K562 (cell line): Measurements from ENCODE around the gene TEX51. TPM values are rescaled to one million over a fixed set of nuclear protein-coding genes. Genes with fewer than 3 reads are reported as not detected.

Experiments
- ATAC-seq: fragments of 200-7000 bp; cut with Tn5 transposase; 3 replicates; pipeline ENCODE4 v1.9.1; 2020; ENCODE audit warnings: moderate library complexity
- BruUV-seq: library from RNA; stranded (reverse); fragments of 400-500 nt; replicated peaks from 2 replicates; lab custom pipeline; 2021; lab: Mats Ljungman, UMichigan
- CTCF ChIA-PET: fragments of 300-600 bp; formaldehyde crosslinking; extraction: SDS; loops from one replicate; lab custom pipeline; 2021; ENCODE audit warnings: low intra/inter-chr PET ratio; lab: Yijun Ruan, JAX
- POLR2A ChIA-PET: fragments of 300-600, 350-650 bp; sonication (Branson Sonifier 250); formaldehyde crosslinking; extraction: SDS; loops from one replicate; lab custom pipeline; 2021; ENCODE audit warnings: antibody characterized with exemption, inconsistent platforms; lab: Yijun Ruan, JAX
- DNase-seq, 4 experiments: peaks; one replicate each; pipeline versions ENCODE4 v3.0.0 to v3.0.0-alpha.2; 2011 to 2018; ENCODE audit warnings: low spot score in 3 of 4, mixed read lengths in 3 of 4; ENCODE audit errors: extremely low read depth in 1 of 4
- FAIRE-seq: peaks from 2 replicates; lab custom pipeline; 2011; peaks lifted over from hg19 to GRCh38; lab: Jason Lieb, UNC
- H2AFZ ChIP-seq: 2 replicates; pipeline ENCODE4 v1.6.0; 2011; ENCODE audit warnings: low read depth, low read length, control low read depth, inconsistent platforms
- H3K27ac ChIP-seq: fragments of 200-600 bp; 3 replicates; pipeline ENCODE4 v1.8.0; 2011; ENCODE audit warnings: low read depth, mild to moderate bottlenecking, control low read depth, inconsistent platforms, low read length, moderate library complexity, mixed read lengths; ENCODE audit errors: extremely low read depth
- H3K27me3 ChIP-seq, 2 experiments: fragments of 300-600 bp in 1 of 2; 2 replicates in 1 of 2; 3 replicates in 1 of 2; pipeline versions ENCODE4 v1.6.0 to v1.8.0; 2011; ENCODE audit warnings: inconsistent platforms in 2 of 2, low read length in 2 of 2, mild to moderate bottlenecking in 1 of 2, mixed read lengths in 1 of 2, moderate library complexity in 1 of 2; ENCODE audit not compliant: control insufficient read depth in 2 of 2, insufficient read depth in 2 of 2
- H3K36me3 ChIP-seq: fragments of 300-600 bp; 3 replicates; pipeline ENCODE4 v1.8.0; 2011; ENCODE audit warnings: mild to moderate bottlenecking, low read length, inconsistent platforms; ENCODE audit not compliant: control insufficient read depth, insufficient read depth
- H3K4me1 ChIP-seq, 2 experiments: fragments of 200-600 bp in 1 of 2; replicated peaks in 1 of 2; 2 replicates in 1 of 2; 3 replicates in 1 of 2; pipeline versions ENCODE4 v1.5.1 to v1.8.0; 2011; ENCODE audit warnings: inconsistent platforms in 2 of 2, low read length in 2 of 2, mild to moderate bottlenecking in 1 of 2, mixed read lengths in 1 of 2, moderate library complexity in 1 of 2; ENCODE audit not compliant: control insufficient read depth in 2 of 2, insufficient read depth in 2 of 2
- H3K4me2 ChIP-seq: 2 replicates; pipeline ENCODE4 v1.6.1; 2011; ENCODE audit warnings: low read length, control low read depth, inconsistent platforms, mixed read lengths; ENCODE audit not compliant: insufficient read depth
- H3K4me3 ChIP-seq: fragments of 200-600 bp; sonication (generic), shearing (Covaris generic); 2 replicates; pipeline ENCODE4 v1.5.1; 2016; ENCODE audit warnings: control low read depth, inconsistent platforms
- H3K79me2 ChIP-seq: fragments of 200-600 bp; 3 replicates; pipeline ENCODE4 v1.8.0; 2011; ENCODE audit warnings: low read length, inconsistent platforms; ENCODE audit not compliant: control insufficient read depth, insufficient read depth
- H3K9ac ChIP-seq, 2 experiments: 2 replicates each; pipeline versions ENCODE4 v1.6.0 to v1.6.1; 2011; ENCODE audit warnings: low read depth in 2 of 2, low read length in 2 of 2, control low read depth in 1 of 2, inconsistent platforms in 1 of 2, mild to moderate bottlenecking in 1 of 2, mixed read lengths in 1 of 2; ENCODE audit not compliant: insufficient read depth in 1 of 2
- H3K9me1 ChIP-seq: one replicate; pipeline ENCODE4 v1.6.0; 2011; ENCODE audit warnings: inconsistent platforms, mild to moderate bottlenecking, low read length, moderate library complexity; ENCODE audit not compliant: control insufficient read depth, insufficient read depth
- H3K9me3 ChIP-seq: replicated peaks from 2 replicates; pipeline ENCODE4 v1.5.1; 2011; ENCODE audit warnings: low read depth, low read length, inconsistent platforms; ENCODE audit not compliant: control insufficient read depth, insufficient read depth
- H4K20me1 ChIP-seq: replicated peaks from 2 replicates; pipeline ENCODE4 v1.6.1; 2011; ENCODE audit warnings: low read length, inconsistent platforms, mixed read lengths; ENCODE audit not compliant: control insufficient read depth, insufficient read depth
- CEBPZ ChIP-seq: fragments of 150-350 bp; IDR thresholded peaks from 2 replicates; pipeline ENCODE4 v1.6.1; 2014; ENCODE audit warnings: low read depth, mild to moderate bottlenecking, low read length, borderline replicate concordance
- E2F3 ChIP-seq: fragments of 250-450 bp; sonication (Bioruptor Pico); IDR thresholded peaks from 2 replicates; pipeline ENCODE4 v1.4.0; 2020; ENCODE audit warnings: mild to moderate bottlenecking
- KAT2B ChIP-seq: IDR thresholded peaks from one replicate; pipeline ENCODE4 v1.6.1; 2012; ENCODE audit warnings: low read depth, mild to moderate bottlenecking, control low read depth, inconsistent platforms, low read length, moderate library complexity
- NFYB ChIP-seq: IDR thresholded peaks from 2 replicates; pipeline ENCODE4 v1.6.1; 2011; ENCODE audit warnings: mild to moderate bottlenecking, moderate library complexity; ENCODE audit not compliant: insufficient read length; ENCODE audit errors: extremely low read depth
- SMAD4 ChIP-seq: fragments of 250-450 bp; sonication (Bioruptor Pico); conservative IDR thresholded peaks from 2 replicates; pipeline ENCODE4 v1.8.0; 2021; ENCODE audit warnings: inconsistent platforms, mild to moderate bottlenecking, moderate library complexity
- SRSF7 ChIP-seq: fragments of 200-400 bp; formaldehyde crosslinking; optimal IDR thresholded peaks from 2 replicates; pipeline ENCODE3; 2017; ENCODE audit warnings: mild to moderate bottlenecking, low read depth, low read length
- XRCC5 ChIP-seq: fragments of 200-400 bp; formaldehyde crosslinking; IDR thresholded peaks from 2 replicates; pipeline ENCODE4 v1.6.1; 2017; ENCODE audit warnings: low read depth, mild to moderate bottlenecking, low read length
- ZBTB12 ChIP-seq: fragments of 250-450 bp; sonication (Bioruptor Pico); IDR thresholded peaks from 2 replicates; pipeline ENCODE4 v1.4.0; 2020
- ZBTB5 ChIP-seq: fragments of 450-650 bp; IDR thresholded peaks from 2 replicates; pipeline ENCODE4 v1.6.1; 2017; ENCODE audit warnings: antibody characterized with exemption
- ZNF174 ChIP-seq: fragments of 250-450 bp; sonication (Bioruptor Pico); IDR thresholded peaks from 2 replicates; pipeline ENCODE4 v1.4.0; 2020; ENCODE audit warnings: mild to moderate bottlenecking
- WGBS: fragments of 100-300 bp; shearing (Covaris generic); methylation state at CpG from one replicate; pipeline ENCODE4 v1.1.6; 2016; ENCODE audit warnings: low coverage, mixed read lengths; ENCODE audit not compliant: insufficient coverage; ENCODE audit errors: missing lambda C conversion rate; 5-methylcytosine and 5-hydroxymethylcytosine counted together
- in situ Hi-C: fragments of 300-500 bp; cut with MboI; formaldehyde crosslinking; loops from 4 replicates; pipeline ENCODE4 v1.15.0; 2018; ENCODE audit warnings: inconsistent platforms, mixed read lengths
- intact Hi-C: fragments of 100-400 bp; cut with micrococcal nuclease; formaldehyde crosslinking; loops from 2 replicates; pipeline ENCODE4 v1.14.2; 2022
- polyA plus RNA-seq, 8 experiments: library from polyadenylated mRNA; depleted of rRNA in 4 of 8; stranded (reverse) in 5 of 8; unstranded in 3 of 8; fragments of >200 nt; fragmentation: Nextera tagmentation in 2 of 8; fragmentation: Illumina TruSeq in 1 of 8; extraction: Ambion mirVana in 2 of 8; extraction: Trizol in 1 of 8; gene quantifications; 2 replicates each; pipeline versions ENCODE4 v1.2.1 to v1.2.3, GENCODE V29; 2011 to 2014; ENCODE audit warnings: inconsistent platforms in 1 of 8, missing spikeins in 1 of 8
- total RNA-seq, 7 experiments: library from RNA; depleted of rRNA in 6 of 7; stranded (reverse); fragments of >200 nt in 6 of 7; fragmentation: Illumina TruSeq in 2 of 7; extraction: Trizol in 2 of 7; gene quantifications; 2 replicates each; pipeline versions ENCODE4 v1.2.1 to v1.2.3, GENCODE V29; 2011 to 2021; ENCODE audit warnings: low replicate concordance in 1 of 7

TEX51 gene
- total and polyA plus RNA-seq, 9 of the 15 experiments (the other 6 are each of a cell fraction or from before 2014, with no cell fraction given) = not detected

- no TSS peak for BruUV-seq
- CTCF ChIA-PET = no interaction called here
- Histone ChIP-seq H3K27me3 (peaks cover 2 to 14% of the 10 kb centered on the region in 2 experiments; a peak in 2 of 5 replicates), H3K9ac (no peak overlapping the region), H3K4me1 (no peaks in the 10 kb centered on the region), H3K79me2 (no peaks in the 10 kb centered on the region), H3K36me3 (no peaks in the 10 kb centered on the region), H3K4me2 (no peak overlapping the region), H2AFZ (no peak overlapping the region), H3K9me3 (no peaks in the 10 kb centered on the region), H3K27ac (no peak overlapping the region), H3K9me1 (no peaks in the 10 kb centered on the region), H4K20me1 (no peaks in the 10 kb centered on the region), H3K4me3 (no peak overlapping the region)
- in situ Hi-C loops = no loop called here
- WGBS = 0% methylated on average over 5 of the region's 5 CpGs
- POLR2A ChIA-PET = no interaction called here
- FAIRE-seq (no peak), DNase-seq (no peak), ATAC-seq (no peak)
- intact Hi-C loops = no loop called here
- no peak for TF ChIP-seq XRCC5
- no peak for TF ChIP-seq E2F3 (CRISPR knock-in tag)
- TF ChIP-seq SRSF7 = no peak
- TF ChIP-seq CEBPZ = no peak
- no peak for TF ChIP-seq SMAD4 (CRISPR knock-in tag)
- TF ChIP-seq KAT2B = no peak
- no peak for TF ChIP-seq NFYB
- TF ChIP-seq ZBTB5 = no peak
- TF ChIP-seq ZNF174 (CRISPR knock-in tag) = no peak
- no peak for TF ChIP-seq ZBTB12 (CRISPR knock-in tag)
Measured at GRCh38 chr2:126930970-126931590, 32.4 kb downstream of the TEX51 start.
